ENCODE data around the gene LAMA4.

LAMA4 gene

GRCh38 chr6:112252571-112253497 lies 1.5 kb downstream of the LAMA4 start:
- DNase-seq (ENCODE audit: low read depth): peak; percentile 79
- TF ChIP-seq, protein P1, sequence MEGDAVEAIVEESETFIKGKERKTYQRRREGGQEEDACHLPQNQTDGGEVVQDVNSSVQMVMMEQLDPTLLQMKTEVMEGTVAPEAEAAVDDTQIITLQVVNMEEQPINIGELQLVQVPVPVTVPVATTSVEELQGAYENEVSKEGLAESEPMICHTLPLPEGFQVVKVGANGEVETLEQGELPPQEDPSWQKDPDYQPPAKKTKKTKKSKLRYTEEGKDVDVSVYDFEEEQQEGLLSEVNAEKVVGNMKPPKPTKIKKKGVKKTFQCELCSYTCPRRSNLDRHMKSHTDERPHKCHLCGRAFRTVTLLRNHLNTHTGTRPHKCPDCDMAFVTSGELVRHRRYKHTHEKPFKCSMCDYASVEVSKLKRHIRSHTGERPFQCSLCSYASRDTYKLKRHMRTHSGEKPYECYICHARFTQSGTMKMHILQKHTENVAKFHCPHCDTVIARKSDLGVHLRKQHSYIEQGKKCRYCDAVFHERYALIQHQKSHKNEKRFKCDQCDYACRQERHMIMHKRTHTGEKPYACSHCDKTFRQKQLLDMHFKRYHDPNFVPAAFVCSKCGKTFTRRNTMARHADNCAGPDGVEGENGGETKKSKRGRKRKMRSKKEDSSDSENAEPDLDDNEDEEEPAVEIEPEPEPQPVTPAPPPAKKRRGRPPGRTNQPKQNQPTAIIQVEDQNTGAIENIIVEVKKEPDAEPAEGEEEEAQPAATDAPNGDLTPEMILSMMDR (conservative IDR thresholded peaks at IDR 0.05; ENCODE audit: low read length): no peak
- H3K4me3 ChIP-seq (ENCODE audit: low read length): peak overlapping the region; percentile 97

- H3K4me3 ChIP-seq (ENCODE audit: low read length): peak overlapping the region; percentile 97
- DNase-seq (ENCODE audit: low read depth): peak; percentile 96
- TF ChIP-seq, protein P1 (conservative IDR thresholded peaks at IDR 0.05; ENCODE audit: low read length): no peak
Observed at GRCh38 chr6:112251171-112251875, 3.0 kb downstream of the LAMA4 start.

DNA sequence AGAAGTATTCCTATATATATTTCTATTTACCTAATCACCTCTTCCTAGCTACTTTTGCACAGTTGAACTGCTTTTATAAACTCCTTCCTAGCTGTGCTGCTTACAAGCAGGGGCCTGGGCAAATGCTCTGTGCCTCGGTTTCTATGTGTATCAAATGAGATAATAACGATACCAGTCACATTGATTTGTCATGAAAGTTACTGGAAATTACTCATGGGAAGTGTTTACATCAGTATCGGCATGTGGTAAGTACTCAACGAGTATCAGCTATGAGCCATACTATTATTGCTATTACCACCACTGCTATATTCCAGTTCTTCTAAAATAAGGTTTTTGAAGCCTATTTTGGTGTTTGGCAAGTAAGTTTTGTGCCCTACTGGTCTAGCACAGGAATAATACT lies 4.9 kb downstream of the LAMA4 start:
- TF ChIP-seq, protein P1 (conservative IDR thresholded peaks at IDR 0.05; ENCODE audit: low read length): no peak
- peak; percentile 48 for DNase-seq (ENCODE audit: low read depth)
- peak overlapping the region; percentile 25 for H3K4me3 ChIP-seq (ENCODE audit: low read length)

GRCh38 chr6:112247275-112247674 lies 7.1 kb downstream of the LAMA4 start:
- peak overlapping the region; percentile 29 for H3K4me3 ChIP-seq (ENCODE audit: low read length)
- TF ChIP-seq, protein P1 (conservative IDR thresholded peaks at IDR 0.05; ENCODE audit: low read length): no peak
- no peak for DNase-seq (ENCODE audit: low read depth)

DNA sequence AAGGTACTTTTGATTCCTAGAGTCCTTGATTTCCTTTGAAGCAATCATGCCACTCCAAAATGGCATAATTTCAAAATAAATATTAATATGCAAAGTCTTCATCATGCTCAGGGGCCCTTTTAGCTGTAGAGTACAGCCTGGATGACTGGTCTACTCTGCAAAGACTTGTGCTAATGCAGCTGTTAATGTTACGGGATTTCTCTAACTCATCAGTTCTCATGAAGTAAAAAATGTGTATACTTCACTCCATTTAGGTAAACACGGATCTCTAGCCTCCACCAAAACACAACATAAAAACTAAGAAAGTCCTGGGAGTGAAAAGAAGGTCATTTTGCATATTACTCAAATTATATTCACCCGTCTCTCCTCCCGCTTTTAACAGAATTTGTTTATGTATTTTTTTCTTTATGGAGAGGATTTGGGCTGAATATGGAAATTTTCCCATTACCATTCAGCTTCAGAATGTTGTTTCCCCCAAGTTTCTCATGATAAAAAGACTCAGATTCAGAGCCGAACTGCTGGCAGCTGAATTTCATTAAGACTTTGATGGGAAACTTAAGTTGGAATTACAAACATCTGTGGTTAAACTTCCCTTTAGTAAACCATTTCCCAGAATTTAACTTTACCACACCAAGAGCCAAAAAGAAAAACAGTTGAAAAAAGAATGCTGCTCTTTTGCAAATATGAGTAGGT lies 8.7 kb downstream of the LAMA4 start:
- H3K4me3 ChIP-seq (ENCODE audit: low read length): no peak overlapping the region
- TF ChIP-seq, protein P1 (conservative IDR thresholded peaks at IDR 0.05; ENCODE audit: low read length): no peak
- DNase-seq (ENCODE audit: low read depth): peak; percentile 97

DNA sequence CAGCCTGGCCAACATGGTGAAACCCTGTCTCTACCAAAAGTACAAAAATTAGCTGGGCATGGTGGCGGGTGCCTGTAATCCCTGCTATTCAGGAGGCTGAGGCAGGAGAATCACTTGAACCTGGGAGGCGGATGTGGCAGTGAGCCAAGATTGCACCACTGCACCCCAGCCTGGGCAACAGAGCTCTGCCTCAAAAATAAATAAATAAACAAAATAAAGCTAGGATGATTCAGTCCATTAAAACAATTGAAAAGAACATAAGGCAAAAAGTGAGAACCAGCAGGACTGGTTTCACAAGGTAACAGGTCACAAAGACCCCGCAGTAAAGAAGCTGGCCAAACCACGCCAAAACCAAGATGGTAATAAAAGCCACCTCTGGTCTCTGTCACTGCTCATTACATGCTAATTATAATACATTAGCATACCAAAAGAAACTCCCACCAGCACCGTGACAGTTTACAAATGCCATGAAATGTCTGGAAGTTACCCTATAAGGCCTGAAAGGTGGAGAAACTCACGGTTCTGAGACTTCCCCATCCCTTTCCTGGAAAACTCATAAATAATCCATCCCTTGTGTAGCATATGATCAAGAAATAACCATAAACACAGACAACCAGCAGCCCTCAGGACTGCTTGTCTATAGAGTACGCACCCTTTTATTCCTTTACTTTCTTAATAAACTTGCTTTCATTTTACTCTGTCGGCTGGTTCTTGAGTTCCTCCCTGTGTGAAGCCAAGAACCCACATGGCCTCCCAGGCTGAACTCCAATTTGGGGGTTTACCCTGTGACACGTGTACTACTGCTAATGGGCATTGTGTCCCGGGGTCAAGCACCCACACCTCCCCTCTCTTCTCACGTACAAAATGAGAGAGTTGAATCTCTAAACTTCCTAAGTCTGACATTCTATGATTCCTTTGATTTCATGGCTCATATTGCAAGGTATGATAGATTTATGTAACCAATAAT lies 10.2 kb downstream of the LAMA4 start:
- peak overlapping the region; percentile 13 for H3K4me3 ChIP-seq (ENCODE audit: low read length)
- TF ChIP-seq, protein P1 (conservative IDR thresholded peaks at IDR 0.05; ENCODE audit: low read length): no peak
- DNase-seq (ENCODE audit: low read depth): no peak

Data from AG10803 (cell line).